T-helper 1 cell (primary cell): ENCODE measurements around the gene BCL2A1.
"Not testable (repeated sequence)": the region's sequence is repeated elsewhere in the genome, so short reads cannot be mapped to it uniquely, and the experiment has no call there.

Experiments
- DNase-seq, 5 donors: peaks; one replicate each; pipeline ENCODE4 v3.0.0-alpha.2; 2012 to 2020

Gene BCL2A1

GRCh38 chr15:79989183-79989582 is 18.2 kb upstream of the BCL2A1 start:
- DNase-seq, result no peak

- no peak for DNase-seq
Observed at GRCh38 chr15:79988448-79989117, 17.6 kb upstream of the BCL2A1 start.

DNA sequence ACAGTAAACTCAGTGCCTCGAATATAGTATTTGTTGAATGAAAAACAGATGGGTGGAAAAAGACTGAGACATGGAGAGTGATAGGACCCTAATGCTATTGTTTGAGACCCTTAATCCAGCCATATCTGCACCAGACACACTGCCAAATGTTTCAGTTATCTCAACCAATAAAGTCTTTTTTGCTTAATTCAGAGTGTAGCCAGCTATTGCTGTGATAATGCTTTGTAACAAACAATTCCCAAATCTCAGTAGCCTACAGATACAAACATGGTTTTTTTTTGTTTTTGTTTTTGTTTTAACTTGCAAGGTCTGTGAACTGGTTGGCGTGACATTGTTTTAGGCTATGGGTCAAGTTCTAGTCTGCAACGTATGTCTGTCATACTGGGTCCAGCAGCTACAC is 17.0 kb upstream of the BCL2A1 start:
- DNase-seq, result no peak

DNA sequence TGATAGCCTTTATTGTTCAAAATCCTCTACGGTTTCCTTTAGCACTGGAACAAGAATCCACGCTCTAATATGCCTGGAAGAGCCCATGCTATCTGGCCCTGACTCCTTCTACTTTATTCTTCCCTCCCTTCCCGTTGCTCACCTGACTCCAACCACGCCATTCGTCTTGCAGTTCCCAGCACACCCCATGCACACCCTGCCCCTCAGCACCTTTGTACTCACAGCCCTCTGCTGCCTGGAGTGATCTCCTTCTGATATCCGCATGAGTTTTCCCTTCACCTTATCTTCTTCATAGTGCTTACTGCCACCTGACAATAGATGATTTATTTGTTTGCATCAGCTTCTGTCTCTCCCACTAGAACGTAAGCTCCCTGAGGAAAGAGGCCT is 16.6 kb upstream of the BCL2A1 start:
- no peak for DNase-seq

DNA sequence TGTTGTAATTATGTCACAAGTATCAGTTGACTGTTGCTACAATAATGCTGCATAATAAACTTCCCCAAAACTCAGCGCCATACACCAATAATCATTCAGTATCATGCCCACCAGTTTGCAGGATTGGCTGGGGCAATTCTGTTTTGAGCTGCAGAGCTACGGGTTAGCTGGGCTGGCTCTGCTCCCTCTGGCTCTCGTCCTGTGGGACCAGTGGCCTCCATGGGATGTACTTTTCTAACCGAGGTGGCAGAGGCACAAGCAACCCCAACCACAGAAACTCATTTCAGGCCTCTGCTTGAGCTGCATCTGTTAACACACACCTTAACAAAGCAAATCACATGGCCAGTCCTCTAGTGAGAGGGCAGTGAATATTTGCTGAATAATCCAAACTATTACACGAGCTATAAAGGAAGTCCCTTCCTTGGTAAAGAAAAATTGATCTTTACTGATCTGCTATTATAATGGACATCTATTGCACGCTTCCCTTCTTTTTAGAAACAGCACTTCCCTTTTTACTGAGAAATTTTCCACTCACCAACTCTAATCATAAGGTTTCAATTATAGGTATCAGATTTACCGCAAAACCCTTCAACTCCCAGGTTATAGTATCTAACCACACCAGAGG is 10.9 kb upstream of the BCL2A1 start:
- no peak for DNase-seq

DNA sequence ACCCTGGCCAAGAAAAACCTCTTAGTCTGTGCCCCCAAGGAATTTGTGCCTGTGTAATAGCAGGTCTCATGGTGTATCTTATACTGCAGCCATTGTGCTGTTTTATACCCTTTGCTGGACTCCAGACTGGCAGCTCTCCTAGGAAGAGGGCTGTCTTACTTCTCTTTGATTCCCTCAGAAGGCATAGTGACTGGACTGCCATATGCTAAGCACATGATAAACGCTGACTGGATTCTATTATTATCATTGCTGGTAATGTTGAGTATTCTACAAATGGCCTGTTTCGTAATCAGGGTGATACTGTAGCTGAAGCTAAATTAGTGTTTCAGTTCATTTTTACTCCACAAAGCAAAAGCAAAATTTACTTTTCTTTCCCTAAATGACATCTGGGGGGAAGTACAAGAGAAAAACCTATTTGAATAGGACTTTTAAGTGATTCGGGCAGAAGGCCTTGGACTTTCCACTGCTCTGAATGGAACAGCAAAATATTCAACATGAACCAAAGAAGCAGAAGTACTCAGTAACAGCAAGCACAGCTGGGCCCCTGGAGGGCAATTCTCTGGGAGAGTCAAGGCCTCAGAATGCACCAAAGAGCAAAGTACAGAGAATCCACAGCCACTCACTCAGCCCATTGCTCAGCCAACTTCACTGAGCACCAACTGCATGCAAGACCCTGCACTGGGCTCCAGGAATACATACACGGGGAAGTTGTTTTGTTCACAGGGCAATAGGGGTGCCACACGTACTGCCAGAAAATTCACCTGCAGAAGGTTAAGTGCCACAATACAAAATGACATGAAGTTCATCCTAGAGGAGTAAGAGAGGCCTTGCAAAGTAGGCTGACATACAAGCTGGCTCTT is 7.9 kb upstream of the BCL2A1 start:
- no peak for DNase-seq

GRCh38 chr15:79978260-79978654 is 7.3 kb upstream of the BCL2A1 start:
- DNase-seq, result no peak

DNA sequence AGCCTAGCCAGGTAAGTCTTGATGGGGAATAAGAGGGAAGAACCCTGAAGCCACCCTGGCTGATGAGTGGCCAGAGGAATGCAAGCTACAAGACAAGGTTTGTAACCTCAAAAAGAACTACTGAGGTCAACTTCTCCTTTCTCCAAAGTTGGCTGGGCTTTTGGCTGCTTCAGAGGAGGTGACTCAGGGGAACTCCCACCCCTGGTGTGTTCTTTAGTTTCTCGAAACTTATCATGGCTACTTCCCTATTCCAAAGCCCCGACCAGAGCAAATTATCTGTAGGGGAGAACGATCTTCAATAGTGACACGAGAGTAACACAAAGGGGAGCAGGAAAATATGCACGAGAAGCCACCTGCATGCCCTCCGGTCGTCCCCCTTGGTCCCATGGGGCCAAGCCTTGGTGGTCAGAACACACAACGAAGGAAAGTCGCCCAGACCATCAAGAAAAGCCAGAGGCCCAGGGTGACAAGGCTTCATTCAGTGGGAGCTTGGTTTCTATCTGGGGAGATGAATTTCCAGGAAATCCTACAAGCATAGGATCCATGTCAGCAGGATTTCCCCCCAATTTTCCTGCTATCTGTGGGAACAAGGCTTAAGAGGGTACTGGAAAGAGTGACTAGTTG is 6.5 kb upstream of the BCL2A1 start:
- DNase-seq, result no peak

DNA sequence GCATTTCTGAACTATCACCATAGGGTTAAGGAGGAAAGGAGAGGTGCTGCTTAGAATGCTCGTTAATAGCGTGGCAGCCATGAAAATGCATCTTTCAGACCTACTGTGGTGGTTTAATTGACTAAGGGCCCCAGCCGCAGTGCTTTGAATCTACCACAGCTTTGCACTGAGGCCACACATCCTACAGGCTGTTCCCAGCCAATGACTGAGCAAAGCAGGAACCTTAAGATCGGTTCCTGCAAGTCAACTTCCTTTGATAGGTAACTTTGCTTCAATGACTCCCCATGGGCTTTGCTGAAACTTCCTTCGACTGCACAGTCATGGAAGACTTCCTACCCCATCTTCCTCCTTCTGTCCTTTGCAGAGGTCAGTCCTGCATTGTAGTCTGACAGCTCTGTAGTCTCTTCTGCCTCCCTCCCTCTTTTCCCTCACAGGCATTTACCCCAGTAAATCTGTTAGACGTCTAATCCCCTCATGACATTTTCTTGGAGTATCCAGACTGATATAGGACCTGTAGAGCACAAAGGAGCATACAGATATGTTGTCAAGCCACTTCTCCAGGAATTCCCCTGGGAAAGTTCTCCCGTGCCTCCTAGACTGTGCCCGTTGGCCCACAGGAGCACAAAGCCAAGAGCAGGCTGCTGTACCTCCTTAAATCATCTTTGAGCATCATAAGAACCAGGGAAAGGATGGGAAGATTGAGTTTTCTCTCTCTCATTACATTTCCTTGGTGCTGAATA is 2.6 kb upstream of the BCL2A1 start:
- DNase-seq, result peak in 1 of 5 donors; percentile 44

- DNase-seq, result no peak
Observed at GRCh38 chr15:79972863-79973262, 1.9 kb upstream of the BCL2A1 start.

- DNase-seq, result no peak
Observed at GRCh38 chr15:79970181-79970580, 815 bp downstream of the BCL2A1 start.

DNA sequence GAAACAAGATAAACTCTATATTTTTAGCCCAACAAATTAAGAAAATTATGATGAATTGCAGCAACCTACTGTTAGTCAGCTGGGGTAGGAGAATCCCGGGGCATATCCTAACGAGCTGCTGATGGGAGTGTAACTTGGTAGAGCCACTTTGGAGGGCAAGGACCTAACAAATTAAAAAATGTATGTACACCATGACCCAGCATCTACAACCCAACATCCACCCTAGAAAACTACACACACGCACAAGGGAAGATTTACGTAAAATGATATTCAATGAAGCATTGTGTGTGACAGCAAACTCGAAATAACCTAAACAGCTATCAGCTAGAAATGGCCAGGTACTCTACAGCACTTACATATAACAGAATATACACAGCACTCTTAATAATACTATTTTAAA is 1.9 kb downstream of the BCL2A1 start:
- peak in 1 of 5 donors; percentile 25 for DNase-seq

- peak in 1 of 5 donors; percentile 57 for DNase-seq
Observed at GRCh38 chr15:79967298-79968182, 3.5 kb downstream of the BCL2A1 start.

DNA sequence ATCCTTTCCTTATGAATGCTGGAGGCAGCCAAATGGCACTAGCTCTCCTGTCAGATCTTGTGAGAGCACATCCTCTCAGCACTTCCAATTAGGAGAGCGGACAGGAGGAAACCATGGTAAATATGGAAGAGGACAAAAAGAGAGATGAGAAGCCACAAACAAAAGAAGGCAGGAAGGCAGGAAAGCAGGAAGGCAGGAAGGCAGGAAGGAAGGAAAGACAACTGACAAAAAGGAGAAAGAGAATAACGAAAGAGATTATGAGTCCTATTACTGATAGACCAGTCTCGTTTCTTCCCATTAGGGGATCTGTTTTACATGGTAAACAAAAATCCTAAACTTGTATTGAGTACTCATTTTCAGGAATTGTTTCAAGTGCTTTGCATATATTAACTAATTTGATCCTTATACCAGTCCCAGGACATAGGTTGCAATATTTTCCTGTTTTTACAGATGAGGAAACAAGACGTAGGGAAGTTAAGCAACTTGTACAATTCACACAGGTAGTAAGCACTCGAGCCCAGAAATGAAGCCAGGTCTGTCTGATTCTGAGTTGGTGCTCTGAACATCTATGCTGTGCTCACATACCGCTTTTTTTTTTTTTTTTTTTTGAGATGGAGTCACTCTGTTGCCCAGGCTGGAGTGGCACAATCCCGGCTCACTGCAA is 4.2 kb downstream of the BCL2A1 start:
- DNase-seq, result no peak

DNA sequence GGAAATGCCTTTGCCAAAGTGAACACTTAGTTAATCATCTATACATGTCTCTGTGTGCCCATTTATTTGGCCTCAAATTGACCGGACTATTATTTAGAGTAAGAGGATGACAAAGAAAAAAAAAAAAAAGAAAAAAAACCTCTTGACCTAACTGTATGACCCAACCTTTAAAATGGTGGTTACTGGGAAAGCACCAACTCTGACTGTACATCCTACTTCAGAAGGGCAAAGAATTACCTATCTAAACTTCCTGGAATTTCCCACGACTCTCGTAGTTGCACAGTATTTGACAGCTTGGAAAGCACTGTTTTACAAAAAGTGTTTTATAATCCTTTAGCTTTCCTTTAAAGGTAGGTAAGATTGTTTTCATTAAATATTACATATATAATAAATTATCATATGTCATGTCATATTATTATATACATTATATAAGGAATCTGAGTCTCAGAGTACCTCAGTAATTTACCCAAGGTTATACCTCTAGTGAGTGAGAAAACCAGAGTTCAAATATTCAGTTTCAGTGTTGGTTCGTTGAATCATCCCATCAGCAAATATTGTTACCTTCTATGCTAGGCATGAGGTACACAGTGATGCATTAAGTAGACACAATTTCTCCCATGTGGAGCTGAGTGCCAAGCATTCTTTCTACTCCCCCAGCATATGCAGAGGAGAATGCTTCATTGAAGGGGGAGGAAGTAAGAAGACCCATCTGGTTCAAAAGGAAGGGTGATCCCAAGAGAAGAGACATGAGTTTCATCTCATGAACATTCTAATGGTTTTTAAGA is 5.0 kb downstream of the BCL2A1 start:
- DNase-seq, result peak in 1 of 5 donors; percentile 39

GRCh38 chr15:79964232-79964805 is 6.7 kb downstream of the BCL2A1 start:
- DNase-seq, result no peak

DNA sequence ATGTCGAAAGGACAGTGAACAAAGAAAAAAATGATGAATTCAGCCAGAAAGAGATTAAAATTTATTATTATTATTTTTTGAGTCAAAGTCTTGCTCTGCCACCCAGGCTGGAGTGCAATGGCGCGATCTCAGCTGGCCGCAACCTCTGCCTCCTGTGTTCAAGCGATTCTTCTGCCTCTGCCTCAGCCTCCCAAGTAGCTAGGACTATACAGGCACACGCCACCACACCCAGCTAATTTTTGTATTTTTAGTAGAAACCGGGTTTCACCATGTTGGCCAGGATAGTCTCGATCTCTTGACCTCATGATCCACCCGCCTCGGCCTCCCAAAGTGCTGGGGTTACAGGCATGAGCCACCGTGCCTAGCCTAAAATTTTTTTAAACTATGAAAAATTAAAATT is 8.1 kb downstream of the BCL2A1 start:
- DNase-seq, result not testable (repeated sequence)

GRCh38 chr15:79962178-79962577 is 8.8 kb downstream of the BCL2A1 start:
- DNase-seq, result no peak

- DNase-seq, result no peak
Observed at GRCh38 chr15:79960502-79961212, 10.3 kb downstream of the BCL2A1 start.
